HL-60 (cell line): ENCODE measurements around the gene KLK7.

Source experiments
- DNase-seq, 2 experiments: peaks; one replicate each; pipeline ENCODE4 v3.0.0-alpha.2; 2010 to 2020; ENCODE audit warnings: low read depth in 1 of 2, low spot score in 1 of 2
- H3K27ac ChIP-seq: fragments of 250-450 bp; sonication (Bioruptor Pico); replicated peaks from 2 replicates; pipeline ENCODE4 v1.5.1; 2020; ENCODE audit warnings: mild to moderate bottlenecking, moderate library complexity
- H3K27me3 ChIP-seq: fragments of 250-450 bp; sonication (Bioruptor Pico); 2 replicates; pipeline ENCODE4 v1.5.1; 2021; ENCODE audit warnings: mild to moderate bottlenecking, moderate library complexity; ENCODE audit not compliant: insufficient read depth, poor library complexity, severe bottlenecking
- H3K4me3 ChIP-seq: replicated peaks from 2 replicates; pipeline ENCODE4 v1.5.1; 2011; ENCODE audit warnings: mild to moderate bottlenecking, control low read depth, low read length; ENCODE audit not compliant: insufficient read depth
- CTCF ChIP-seq: IDR thresholded peaks from one replicate; pipeline ENCODE4 v1.5.1; 2011; ENCODE audit warnings: low read length, control low read depth, inconsistent platforms; ENCODE audit not compliant: insufficient read depth
- GABPA ChIP-seq: IDR thresholded peaks from 2 replicates; pipeline ENCODE4 v1.6.1; 2012; ENCODE audit warnings: low read depth
- POLR2AphosphoS5 ChIP-seq: IDR thresholded peaks from 2 replicates; pipeline ENCODE4 v1.6.1; 2012; ENCODE audit warnings: low read depth
- REST ChIP-seq: IDR thresholded peaks from 2 replicates; pipeline ENCODE4 v1.6.1; 2012; ENCODE audit warnings: low read depth; ENCODE audit not compliant: insufficient replicate concordance
- SPI1 ChIP-seq: IDR thresholded peaks from 2 replicates; pipeline ENCODE4 v1.6.1; 2012; ENCODE audit warnings: low read depth, mild to moderate bottlenecking, borderline replicate concordance

Gene KLK7

GRCh38 chr19:51020988-51021651 lies 37.4 kb upstream of the KLK7 start:
- peak in 1 of 2 experiments; percentile 36 for DNase-seq
- H3K27me3 ChIP-seq: peaks cover 32% of the 10 kb centered on the region
- no peak overlapping the region for H3K27ac ChIP-seq
- TF ChIP-seq POLR2AphosphoS5: no peak
- peak; percentile 67 for TF ChIP-seq CTCF
- H3K4me3 ChIP-seq: no peak overlapping the region

GRCh38 chr19:51019544-51019925 lies 35.8 kb upstream of the KLK7 start, which contains the start of gene KLK10:
KLK10 (minus strand) TSS chr19:51019709; CDS start chr19:51019130, 579 bp downstream.
- Histone ChIP-seq H3K27ac (no peak within 1 kb of the TSS), H3K27me3 (peaks cover 35% of the 10 kb centered on the region), H3K4me3 (no peak within 1 kb of the TSS)
- DNase-seq: no peak
- TF ChIP-seq SPI1 (no peak), REST (no peak), POLR2AphosphoS5 (no peak)

GRCh38 chr19:51018745-51019543 lies 35.2 kb upstream of the KLK7 start:
- H3K4me3 ChIP-seq: no peak overlapping the region
- no peak for DNase-seq

More at GRCh38 chr19:51018745-51019543, 35.2 kb upstream of the KLK7 start:
- Histone ChIP-seq H3K27ac (no peak overlapping the region), H3K27me3 (peaks cover 35% of the 10 kb centered on the region)
- TF ChIP-seq GABPA (no peak), REST (no peak), SPI1 (no peak), CTCF (no peak), POLR2AphosphoS5 (no peak)
